ENCODE results near the gene RHBDL1.
A peak's percentile ranks its signal among the peaks of the same experiment; 100 is the strongest.

The RHBDL1 gene

DNA sequence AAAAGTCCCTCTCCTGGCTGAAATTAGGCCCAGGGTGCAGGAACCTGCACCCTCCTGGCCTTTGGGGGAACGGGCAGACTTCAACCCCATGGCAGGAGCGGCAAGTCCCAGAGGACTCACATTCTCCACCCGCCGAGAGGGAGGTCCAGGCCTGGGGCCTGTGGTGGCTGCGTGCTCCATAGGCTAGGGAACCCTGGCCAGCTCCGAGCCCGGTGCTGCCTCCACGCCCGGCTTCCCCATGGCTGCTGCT, 50.6 kb downstream of the RHBDL1 start:
- H3K36me3 ChIP-seq = peaks cover 0 to 19% (median 0%) of the 10 kb centered on the region in 3 donors
- intact Hi-C loops (cut with DNase I; ENCODE audit: low total_unique reads) = no loop called here
- no peak overlapping the region for H3K4me3 ChIP-seq
- no peak for DNase-seq
- TF ChIP-seq, protein P1, sequence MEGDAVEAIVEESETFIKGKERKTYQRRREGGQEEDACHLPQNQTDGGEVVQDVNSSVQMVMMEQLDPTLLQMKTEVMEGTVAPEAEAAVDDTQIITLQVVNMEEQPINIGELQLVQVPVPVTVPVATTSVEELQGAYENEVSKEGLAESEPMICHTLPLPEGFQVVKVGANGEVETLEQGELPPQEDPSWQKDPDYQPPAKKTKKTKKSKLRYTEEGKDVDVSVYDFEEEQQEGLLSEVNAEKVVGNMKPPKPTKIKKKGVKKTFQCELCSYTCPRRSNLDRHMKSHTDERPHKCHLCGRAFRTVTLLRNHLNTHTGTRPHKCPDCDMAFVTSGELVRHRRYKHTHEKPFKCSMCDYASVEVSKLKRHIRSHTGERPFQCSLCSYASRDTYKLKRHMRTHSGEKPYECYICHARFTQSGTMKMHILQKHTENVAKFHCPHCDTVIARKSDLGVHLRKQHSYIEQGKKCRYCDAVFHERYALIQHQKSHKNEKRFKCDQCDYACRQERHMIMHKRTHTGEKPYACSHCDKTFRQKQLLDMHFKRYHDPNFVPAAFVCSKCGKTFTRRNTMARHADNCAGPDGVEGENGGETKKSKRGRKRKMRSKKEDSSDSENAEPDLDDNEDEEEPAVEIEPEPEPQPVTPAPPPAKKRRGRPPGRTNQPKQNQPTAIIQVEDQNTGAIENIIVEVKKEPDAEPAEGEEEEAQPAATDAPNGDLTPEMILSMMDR (IDR thresholded peaks at IDR 0.05) = no peak
- H3K27me3 ChIP-seq = peaks cover 0 to 45% of the 10 kb centered on the region in 2 donors
- H3K9me3 ChIP-seq = no peaks in the 10 kb centered on the region
- H3K27ac ChIP-seq = no peak overlapping the region
- peaks cover 0 to 45% (median 38%) of the 10 kb centered on the region in 4 donors for H3K4me1 ChIP-seq

DNA sequence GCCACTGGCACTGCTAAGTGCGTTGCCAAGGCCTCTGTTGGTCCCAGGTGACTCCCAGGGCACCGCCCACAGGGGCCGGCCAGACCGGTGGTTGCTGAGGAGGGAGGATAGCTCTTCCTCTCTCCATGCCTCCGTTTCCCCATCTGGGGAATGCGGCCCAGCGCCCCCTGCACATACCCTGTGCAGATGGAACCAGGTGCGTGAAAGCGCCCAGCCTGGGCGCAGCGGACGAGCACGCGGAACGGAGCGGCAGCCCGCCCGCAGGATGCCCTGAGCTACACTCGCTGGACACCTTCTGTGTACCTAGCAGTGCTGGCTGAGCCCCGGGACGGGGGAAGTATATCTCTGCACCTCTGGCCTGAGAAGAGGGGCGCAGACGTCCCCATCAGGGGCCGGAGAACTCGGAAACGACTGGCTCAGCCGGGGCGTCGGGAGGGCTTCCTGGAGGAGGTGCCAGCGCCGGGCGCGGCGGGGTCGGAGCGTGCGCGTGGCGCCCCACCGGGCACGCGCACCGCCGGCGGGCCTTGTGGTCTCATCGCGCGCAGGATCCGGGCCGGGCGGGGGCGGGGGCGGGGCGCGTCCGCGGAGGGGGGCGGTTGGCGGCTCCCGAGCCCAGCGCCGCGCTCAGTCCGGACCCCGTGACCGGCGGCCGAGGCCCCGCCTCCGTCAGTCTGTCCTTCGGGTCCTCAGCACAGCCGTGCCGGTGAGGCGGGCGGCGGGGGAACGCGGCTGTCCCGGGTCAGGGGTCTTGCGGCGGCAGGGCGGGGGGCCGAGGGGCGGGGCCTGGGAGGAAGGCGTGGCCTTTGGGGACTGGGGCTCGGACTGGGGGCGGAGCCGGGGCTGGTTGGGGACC, 51.2 kb downstream of the RHBDL1 start, which contains the start of the genes CCDC78 and HAGHL:
CCDC78 (minus strand) TSS at position 6 of the 853 bp plus-strand sequence. CDS start 76 bp downstream, outside the sequence.
HAGHL (plus strand) TSS at position 669 of the 853 bp plus-strand sequence. CDS start 404 bp downstream, outside the sequence.
- Histone ChIP-seq H3K27me3 (peaks cover 0 to 45% of the 10 kb centered on the region in 2 donors), H3K36me3 (peaks cover 0 to 25% (median 0%) of the 10 kb centered on the region in 3 donors), H3K9me3 (no peaks in the 10 kb centered on the region), H3K4me1 (peaks cover 0 to 40% (median 34%) of the 10 kb centered on the region in 4 donors), H3K4me3 (peak within 1 kb of the TSS; percentile 39 to 44), H3K27ac (no peak within 1 kb of the TSS)
- intact Hi-C loops (cut with DNase I; ENCODE audit: low total_unique reads) = no loop called here
- TF ChIP-seq, protein P1 (IDR thresholded peaks at IDR 0.05) = no peak
- no peak for DNase-seq

DNA sequence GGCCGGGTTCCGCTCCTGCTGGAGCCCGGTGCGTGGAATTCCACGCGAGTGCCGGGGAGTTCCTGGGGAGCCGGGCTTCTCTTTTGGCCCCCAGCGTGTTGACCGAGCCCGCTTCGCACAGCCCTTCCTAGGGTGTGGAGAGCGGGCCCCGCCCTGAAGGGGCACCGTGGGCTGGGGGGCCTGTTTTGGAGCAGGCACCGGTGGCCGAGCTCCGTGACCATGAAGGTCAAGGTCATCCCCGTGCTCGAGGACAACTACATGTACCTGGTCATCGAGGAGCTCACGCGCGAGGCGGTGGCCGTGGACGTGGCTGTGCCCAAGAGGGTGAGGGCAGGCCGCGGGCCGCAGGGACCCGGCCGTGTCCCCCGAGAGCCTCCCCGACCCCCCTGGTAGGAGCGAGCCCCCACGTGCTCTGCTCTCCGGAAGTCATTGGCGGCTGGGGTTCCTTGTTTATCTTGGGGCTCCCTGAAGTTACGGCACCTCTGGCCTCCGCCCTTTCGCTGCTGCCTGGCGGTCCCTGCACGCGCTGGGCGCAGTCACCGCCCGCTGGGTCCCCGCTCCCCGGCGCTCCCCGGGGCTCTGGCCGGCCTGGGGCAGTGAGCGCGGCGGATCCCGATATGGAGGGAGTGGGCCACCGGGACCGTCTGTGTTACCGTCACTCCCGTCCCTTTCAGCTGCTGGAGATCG, 52.0 kb downstream of the RHBDL1 start:
- TF ChIP-seq, protein P1 (IDR thresholded peaks at IDR 0.05) = no peak
- Histone ChIP-seq H3K4me3 (peak overlapping the region; percentile 39 to 44), H3K9me3 (no peaks in the 10 kb centered on the region), H3K36me3 (peaks cover 0 to 32% (median 5%) of the 10 kb centered on the region in 3 donors), H3K4me1 (peaks cover 0 to 32% (median 29%) of the 10 kb centered on the region in 4 donors), H3K27ac (no peak overlapping the region), H3K27me3 (peaks cover 0 to 45% of the 10 kb centered on the region in 2 donors)
- DNase-seq = no peak
- intact Hi-C loops (cut with DNase I; ENCODE audit: low total_unique reads) = no loop called here

Measured in tibial artery (tissue), 4 donors.